GM19438 (cell line): Measurements from ENCODE around the gene OCA2.
"Not testable (repeated sequence)": the region's sequence is repeated elsewhere in the genome, so short reads cannot be mapped to it uniquely, and the experiment has no call there.

Experiments
- ATAC-seq: cut with Tn5 transposase; IDR thresholded peaks from one replicate; pipeline ENCODE4 v1.9.1; 2021; ENCODE audit warnings: low read depth; ENCODE audit not compliant: unreplicated experiment

The OCA2 gene

DNA sequence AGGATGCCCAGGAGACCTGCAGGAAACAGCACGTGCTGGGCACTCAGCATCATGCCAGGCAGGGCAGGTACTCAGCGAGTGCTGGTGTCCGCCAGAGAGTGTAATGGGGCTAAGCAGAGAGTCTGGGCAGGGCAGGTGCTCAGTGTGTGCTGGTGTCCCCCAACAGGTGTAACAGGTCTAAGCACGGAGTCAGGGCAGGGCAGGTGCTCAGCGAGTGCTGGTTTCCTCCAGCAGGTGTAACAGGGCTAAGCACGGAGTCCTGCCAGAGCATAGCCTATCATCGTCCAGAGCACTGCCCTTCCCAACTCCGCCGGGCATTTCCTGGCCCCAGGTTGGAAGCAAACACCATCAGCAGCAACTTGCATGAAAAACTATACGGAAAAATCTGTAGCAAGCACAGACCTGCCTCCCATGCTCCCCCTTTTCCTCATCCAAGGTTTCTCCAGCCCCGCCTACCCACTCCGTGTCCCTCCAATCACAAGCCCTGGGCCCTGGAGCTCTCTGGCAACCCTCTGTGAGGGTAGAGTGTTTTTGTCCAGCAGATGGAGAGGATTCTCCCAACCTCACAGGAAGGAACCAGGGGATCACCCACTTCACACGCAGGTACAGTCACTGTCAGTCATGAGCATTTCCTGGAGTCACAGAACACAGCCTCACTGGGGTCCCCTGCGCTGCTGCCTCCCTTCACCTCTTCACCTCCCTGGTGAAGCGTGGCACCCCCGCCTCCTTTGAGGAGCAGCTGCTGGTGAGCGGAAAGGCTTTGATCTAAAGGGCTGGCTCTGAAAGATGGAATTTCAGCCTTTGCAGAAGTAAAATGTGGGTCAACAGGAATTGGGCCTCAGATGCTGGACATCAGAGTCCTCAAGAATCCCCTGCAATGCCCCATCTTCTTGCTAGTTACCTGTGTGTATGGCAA, 302.5 kb downstream of the OCA2 start:
- ATAC-seq = no peak

DNA sequence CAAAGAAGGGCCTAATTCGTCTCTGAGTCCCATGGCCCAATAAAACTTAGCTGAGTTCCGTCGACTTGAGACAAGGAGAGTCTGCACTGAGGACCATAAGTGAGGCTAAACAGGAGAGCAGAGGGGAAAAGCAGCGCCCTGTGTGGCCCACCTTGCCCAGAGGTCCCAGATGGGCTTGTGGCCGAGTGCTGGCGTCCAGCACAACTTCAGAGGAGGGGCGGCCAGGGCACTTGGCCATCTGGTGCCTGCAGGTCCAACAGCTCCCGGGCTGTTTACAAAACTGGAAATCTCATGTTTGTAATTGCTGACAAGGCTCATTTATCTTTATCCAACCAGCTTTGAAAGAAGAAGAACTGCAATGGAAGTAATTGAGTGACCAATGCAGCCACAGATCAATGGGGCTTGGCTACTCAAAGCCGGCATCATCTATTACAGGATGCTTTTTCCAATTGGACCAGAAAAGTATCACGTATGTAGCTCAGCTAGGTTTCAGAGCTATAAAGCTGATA, 306.3 kb downstream of the OCA2 start:
- no peak for ATAC-seq

DNA sequence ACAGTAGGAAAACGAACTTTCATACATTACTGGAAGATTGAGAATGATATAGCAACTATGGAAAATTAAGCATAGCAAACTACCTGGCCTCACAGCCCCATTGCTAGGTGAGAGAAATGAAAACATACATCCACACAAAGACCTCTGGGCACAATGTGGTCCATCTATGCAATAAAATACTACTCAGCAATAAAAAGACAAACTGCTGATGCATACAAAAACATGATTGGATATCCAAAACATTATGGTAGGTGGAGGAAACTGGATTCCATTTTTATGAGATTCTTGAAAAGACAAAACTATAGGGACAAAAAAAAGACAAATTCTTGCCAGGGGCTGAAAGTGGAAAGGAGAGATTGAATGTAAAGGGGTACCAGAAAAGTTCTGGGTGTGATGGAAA, 308.8 kb downstream of the OCA2 start:
- ATAC-seq = no peak

DNA sequence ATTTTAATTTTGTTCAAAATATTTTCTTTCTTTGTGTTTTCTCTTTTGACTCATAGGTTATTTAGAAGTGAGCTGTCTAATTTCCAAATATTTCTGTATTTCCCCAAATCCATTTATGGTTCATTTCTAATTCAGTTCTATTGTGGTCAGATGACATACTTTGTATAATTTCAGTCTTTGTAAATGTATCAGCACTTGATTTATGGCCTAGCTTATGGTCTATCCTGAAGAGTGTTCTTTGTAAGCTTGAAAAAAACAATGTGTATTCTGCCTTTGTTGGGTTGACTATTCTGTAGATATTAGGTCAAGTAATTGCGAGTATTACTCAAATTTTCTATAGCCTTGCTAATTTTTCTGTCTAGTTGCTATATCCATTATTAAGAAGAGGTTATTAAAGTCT, 311.2 kb downstream of the OCA2 start:
- ATAC-seq = no peak

DNA sequence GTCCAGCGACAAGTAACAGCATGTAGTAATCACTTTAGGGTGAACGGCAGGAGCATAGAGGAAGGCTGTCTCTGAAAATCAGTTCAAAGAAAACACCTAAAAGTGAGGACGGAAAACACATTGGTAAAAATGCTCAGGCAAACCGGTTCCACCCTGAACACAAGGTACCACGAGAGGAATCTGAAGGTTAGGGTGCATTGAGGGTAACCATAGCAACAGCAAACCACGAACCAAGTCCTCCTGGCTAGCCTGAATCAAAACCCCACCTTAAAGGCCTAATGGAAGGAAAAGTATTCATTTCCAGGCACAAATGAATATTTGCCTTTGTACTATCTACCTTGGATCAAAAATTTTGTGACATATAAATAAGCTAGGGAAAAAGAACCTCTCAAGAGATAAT, 315.0 kb downstream of the OCA2 start:
- ATAC-seq = no peak

DNA sequence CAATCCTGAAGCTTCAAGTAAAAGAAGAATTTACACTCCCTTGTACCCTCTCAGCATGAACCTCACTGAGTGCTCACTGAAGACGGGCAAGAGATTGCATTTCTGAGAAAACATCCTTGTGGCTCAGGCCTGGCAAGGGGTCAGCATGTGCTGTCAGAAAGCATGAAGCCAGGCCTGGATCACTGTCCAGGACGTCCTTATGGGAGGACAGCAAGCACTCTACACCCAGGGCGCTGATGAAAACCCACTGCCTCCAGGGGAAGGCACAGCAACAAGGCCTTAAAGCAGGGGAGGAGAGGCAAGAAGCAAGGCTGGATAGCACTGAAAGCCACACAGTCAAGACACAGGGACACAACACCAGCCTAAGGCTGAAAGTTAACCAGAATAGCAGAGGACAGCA, 315.4 kb downstream of the OCA2 start:
- no peak for ATAC-seq

DNA sequence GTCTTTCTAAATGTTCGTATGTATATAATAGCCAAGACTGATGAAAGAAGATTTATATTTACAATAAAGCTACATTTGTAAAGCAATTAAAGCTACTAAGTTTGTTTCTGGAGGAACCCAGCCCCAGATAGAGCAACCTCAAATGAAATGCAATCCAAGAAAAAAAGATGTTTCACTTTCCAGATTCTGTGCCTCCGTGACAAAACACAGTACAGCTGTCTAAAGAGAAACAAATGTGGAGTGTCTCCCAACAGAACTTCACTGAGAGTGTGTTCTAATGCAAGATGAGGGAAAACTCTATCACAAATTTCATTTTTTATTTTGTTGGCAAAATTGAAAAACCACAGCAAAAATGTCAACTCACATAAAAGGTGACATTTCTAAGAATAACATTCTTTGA, 317.0 kb downstream of the OCA2 start:
- ATAC-seq = no peak

DNA sequence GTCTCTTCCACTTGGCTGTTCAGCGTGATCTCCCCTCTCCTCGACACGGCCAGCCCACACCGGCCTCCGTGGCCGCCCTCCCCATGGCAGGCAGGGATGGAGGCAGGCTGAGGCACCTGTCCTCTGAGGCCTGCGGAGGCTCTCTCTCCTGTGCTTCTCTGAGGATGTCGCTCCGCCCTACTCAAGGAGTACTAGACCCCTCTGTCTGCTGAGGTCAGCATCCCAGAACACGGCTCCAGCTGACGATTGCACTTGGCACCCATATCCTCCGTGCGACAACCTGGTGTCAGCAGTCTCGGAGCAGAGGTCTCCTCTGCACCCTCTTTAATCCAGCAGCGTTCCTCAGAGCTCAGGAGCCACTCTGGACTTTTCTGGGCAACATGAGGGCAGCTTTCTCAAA, 322.6 kb downstream of the OCA2 start:
- no peak for ATAC-seq

DNA sequence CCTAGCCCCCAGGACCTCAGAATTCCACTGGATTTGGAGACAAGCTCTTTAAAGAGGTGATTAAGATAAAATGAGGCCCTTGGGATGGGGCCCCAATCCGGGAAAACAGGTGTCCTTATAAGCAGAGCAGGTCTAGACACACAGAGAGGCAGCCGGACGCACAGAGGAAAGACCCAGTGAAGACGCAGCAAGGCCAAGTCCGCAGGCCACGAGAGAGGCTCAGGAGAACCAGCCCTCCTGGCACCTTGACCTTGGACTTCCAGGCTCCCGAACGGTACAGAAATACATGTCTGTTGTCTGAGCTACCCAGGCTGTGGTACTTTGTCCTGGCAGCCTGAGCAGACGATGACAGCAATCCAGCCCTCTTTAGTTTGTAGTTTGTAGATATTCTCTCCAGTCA, 324.5 kb downstream of the OCA2 start:
- ATAC-seq = no peak

DNA sequence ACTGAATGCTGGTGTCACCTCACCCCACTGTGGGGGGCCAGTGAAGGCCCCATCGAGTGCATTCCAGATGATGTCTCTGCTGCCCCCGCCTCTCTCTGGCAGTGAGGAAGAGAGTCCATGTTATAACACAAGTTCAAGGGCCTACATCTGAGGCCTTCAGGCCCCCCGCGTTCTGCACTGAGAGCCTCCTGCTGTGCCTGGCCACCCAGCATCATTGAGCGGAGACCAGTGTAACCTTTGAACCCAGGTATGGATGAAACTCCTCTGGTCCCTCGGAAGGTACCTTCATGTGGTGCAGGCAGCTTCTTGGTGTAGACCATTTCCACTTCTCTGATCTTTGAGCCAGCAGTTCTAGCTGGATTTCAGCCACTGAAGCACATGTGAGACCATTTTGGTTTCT, 324.9 kb downstream of the OCA2 start:
- ATAC-seq = no peak

DNA sequence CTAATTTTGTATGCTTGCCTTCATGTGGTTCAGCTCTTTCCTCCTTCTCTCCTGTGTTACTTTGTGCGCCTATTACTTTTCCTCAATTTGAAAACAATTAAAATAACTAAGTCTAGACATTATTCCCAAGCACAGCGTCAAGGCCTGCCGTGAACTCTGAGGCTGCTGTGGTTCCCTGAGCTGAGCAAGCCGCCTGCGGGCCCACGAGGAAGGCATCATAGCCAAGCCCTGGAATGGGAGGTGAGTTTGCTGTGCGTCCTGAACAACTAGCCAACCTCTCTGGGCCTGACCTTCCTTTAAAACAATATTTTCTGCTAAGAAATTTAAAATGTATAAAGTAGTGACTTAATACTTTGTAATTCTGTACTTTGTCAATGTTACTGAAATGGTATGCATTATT, 327.2 kb downstream of the OCA2 start:
- no peak for ATAC-seq

DNA sequence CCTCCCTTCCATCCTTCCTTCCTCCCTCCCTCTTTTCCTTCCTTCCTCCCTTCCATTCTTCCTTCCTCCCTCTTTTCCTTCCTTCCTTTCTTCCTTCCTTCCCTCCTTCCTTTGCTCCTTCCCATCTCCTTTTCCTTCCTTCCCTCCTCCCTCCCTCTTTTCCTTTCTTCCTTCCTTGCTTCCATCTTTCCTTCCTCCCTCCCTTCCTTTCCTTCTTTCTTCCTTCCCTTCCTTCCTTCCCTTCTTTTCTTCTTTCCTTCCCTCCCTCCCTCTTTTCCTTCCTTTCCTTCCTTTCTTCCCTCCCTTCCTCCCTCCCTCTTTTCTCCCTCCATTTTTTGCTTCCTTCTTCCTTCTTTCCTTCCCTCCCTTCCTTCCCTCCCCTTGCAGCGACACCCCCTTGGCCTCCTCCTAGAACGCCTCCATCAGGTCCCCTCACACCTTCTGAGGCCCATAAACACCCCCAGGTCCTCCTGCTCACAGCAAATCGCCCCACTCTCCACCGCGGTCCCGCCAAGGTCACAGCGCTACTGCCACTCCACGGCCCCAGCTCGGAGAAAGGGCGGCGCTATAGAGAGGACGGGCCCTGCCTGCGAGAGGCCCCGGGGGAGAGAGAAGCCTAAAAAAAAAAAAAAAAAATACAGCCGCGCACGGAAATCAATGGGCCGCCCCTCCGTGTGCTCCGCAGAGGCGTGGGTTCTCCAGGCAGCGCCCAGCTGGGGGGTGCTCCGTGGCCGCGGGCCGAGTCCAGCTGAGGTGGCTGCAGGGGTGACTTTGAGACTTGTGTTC, 328.2 kb downstream of the OCA2 start:
- no peak for ATAC-seq

DNA sequence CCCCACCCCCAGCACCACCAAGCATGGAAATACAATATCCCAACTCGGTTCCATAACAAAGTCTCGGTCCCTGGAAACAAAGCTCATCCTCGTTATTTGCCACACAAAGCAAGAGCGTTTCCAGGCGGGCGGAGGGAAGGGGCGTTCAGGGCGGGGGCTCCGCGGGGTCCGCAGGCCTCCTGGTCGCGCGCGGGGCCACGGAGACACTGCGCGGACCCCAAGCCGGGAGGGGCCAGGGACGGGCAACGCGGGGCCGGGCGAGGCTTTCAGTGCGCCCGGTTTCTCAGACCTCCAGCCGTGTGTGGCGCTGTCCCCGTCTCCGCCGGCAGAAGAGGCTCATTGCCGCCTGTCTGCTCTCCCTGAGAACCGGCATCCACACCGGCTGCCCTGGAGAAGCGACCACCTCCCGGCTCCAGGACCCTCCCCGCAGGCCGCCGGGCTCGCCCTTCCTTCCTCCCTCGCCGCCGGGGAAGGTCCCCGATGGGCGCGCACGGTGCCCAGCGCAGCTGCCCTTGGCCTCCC, 329.0 kb downstream of the OCA2 start:
- no peak for ATAC-seq

DNA sequence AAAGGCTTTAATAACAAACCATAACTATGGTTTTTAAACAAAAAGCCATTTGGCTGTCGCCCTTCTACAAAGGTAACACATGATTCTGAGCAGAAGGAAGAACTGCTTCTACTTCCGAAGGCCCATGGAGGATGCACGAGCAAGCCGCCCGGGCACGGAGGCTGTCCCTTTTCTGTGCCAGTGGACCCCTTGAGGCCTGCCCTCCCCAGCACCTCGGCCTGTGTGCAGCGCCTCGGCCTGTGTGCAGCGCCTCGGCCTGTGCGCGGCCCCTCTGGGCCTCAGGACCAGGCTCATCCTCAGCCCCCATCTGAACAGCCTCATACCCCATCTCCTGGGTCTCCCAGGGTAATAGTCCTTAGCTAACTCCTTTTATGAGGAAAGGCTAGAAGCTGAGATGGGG, 329.5 kb downstream of the OCA2 start:
- no peak for ATAC-seq

DNA sequence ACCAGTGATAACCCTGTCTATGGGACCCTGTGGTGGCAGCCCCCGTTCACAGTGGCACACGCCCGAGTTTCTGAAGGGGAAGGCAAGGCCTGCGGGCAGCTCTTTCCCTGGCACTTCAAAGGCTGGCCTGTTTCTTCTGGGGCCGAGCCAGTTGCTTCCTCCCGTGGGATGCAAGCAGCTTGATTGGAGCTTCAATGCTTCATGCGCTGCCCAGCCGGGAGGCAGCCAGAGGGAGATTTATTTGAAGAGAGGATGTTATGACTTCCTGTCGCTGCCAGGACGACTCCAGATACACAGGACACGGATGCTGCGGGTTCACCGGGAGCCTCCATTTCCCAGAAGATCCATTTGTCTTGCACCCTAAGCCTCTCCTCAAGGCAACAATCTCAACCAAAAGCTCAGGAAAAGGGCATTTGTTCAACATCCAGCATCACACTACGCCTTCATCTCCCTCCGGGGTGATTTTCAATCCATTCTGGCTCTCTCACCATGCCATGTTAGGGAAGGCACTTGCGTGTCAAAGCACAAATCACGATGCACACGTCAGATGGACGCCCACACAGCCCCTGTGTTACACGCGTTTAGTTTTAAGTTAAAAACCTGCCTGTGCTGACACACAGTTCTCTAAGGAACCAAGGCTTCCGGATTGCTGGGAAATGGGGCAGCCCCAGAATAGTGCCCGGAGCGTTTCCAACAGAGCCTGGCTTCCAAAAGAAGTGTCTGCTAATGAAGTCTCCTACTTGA, 330.2 kb downstream of the OCA2 start:
- ATAC-seq = no peak

DNA sequence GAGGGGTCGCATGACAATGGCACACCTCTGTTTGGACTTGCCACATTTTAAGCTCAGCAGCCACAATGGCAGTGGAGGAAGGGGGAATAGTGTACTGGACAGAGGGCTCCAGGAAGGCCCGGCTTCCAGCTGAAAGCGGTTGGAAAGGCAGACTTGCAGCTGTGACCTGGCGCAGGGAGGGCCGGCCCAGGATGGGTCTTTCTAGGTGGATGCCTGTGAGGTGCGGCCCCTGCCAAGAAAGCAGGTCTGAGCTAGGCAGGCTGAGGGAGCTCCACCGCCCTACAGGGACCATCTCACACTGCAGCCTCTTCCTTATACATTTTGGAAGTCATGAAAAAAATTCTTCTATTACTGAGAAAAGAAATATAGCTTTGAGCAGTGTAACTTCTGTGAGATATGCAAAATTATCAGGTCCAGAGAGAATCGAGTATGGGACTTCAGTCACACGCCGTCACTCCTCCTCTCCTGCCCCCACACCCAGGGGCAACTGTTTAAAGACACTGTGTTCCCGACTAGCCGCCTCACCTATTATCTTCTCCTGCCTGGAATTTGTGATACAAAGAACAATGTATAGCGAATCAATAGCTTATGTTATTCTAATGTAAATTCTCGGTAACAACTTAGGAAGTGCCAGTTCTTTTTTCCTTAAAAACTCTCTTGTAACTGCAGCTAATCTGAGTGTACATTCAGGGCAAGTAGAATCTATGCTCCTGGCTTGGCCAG, 331.0 kb downstream of the OCA2 start:
- ATAC-seq = no peak

DNA sequence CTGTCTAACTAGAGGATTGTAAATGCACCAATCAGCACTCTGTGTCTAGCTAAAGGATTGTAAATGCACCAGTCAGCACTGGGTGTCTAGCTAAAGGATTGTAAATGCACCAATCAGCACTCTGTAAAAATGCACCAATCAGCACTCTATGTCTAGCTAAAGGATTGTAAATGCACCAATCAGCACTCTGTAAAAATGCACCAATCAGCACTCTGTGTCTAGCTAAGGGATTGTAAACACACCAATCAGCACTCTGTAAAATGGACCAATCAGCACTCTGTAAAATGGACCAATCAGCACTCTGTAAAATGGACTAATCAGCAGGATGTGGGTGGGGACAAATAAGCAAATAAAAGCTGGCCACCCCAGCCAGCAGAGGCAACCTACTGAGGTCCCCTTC, 331.7 kb downstream of the OCA2 start:
- ATAC-seq = not testable (repeated sequence)

DNA sequence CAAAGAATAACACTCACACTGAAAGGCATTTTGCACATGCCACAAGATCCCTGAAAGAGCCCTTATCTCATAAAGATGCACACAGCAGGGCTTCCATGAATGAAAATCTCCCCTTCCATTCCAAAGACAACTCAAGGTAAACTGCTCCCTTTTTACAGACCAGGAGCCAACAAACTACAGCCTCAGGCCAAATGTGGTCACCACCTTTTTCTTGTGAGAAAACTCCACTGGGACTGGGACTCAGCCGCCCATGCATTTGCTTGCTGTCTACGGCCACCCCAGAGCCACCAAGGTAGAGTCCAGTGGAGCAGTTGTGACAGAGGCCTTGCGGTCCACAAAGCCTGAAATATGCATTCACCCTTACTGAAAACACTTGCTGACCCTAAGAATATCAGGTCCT, 334.8 kb downstream of the OCA2 start:
- ATAC-seq = no peak

DNA sequence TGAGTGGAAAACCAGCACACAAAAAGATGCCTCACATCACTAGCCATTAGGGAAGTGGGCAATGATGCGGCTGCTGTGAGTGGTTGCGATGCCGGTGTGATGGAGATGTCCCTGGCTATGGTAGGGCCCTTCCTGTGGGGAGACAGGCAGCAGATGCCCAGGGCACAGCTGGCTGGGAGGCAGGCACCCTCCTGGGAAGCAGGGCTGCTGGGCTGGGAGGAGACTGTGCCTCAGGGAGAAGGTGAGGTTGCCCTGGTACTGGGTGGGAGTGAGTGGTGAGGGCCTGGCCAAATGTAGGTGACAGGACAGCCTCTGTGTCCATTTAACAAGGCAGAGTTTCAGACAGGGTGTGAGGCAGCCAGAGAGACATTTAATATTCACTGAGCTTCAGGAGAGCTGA, 335.6 kb downstream of the OCA2 start:
- no peak for ATAC-seq

DNA sequence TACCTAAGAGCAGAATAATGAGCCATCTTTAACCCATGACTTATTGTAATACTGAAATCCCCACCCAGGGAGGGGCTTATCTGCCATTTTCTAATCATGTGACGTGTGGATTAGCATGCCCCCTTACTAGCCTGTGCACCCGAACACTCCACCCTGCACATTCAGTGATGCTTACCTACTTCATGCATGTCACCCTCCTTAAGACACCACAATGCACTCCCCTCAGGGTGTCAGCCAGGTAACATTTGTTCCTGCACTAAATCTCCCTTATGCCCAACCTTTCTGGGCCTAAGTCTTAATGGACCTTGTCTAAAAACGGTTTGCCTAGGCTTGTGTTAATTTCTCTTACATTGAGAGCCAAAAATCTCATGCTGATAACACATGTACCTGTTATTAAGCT, 336.6 kb downstream of the OCA2 start:
- ATAC-seq = no peak
